ENCODE data around the gene PPP1R7. TPM values are rescaled to one million over a fixed set of nuclear protein-coding genes. Genes with fewer than 3 reads are reported as not detected.
"Not testable (repeated sequence)": the region's sequence is repeated elsewhere in the genome, so short reads cannot be mapped to it uniquely, and the experiment has no call there.

Gene PPP1R7
- total and polyA plus RNA-seq, 9 of the 15 experiments (the other 6 are each of a cell fraction or from before 2014, with no cell fraction given), result 37.5 to 75.0 (median 50.5) TPM

- TF ChIP-seq, protein P1, sequence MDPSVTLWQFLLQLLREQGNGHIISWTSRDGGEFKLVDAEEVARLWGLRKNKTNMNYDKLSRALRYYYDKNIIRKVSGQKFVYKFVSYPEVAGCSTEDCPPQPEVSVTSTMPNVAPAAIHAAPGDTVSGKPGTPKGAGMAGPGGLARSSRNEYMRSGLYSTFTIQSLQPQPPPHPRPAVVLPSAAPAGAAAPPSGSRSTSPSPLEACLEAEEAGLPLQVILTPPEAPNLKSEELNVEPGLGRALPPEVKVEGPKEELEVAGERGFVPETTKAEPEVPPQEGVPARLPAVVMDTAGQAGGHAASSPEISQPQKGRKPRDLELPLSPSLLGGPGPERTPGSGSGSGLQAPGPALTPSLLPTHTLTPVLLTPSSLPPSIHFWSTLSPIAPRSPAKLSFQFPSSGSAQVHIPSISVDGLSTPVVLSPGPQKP (CRISPR knock-in tag; IDR thresholded peaks at IDR 0.05), result no peak
- TF ChIP-seq UBTF (IDR thresholded peaks at IDR 0.05; ENCODE audit: borderline replicate concordance in 1 of 2, low read depth in 2 of 2, low read length in 2 of 2), result no peak
Observed at GRCh38 chr2:241195506-241196130, 45.4 kb downstream of the PPP1R7 start (continued).

GRCh38 chr2:241197246-241197645, 47.0 kb downstream of the PPP1R7 start:
- Histone ChIP-seq H3K4me1 (replicated peaks in 1 of 2; ENCODE audit: control insufficient read depth in 2 of 2, insufficient read depth in 2 of 2, low read length in 2 of 2) (peaks cover 0 to 28% of the 10 kb centered on the region in 2 experiments; a peak in 3 of 5 replicates), H3K27me3 (ENCODE audit: control insufficient read depth in 2 of 2, insufficient read depth in 2 of 2, low read length in 2 of 2) (peaks cover 0 to 15% of the 10 kb centered on the region in 2 experiments; a peak in 2 of 5 replicates)
- H3K79me2 ChIP-seq (ENCODE audit: control insufficient read depth, insufficient read depth, low read length); in situ Hi-C loops (cut with MboI); BruUV-seq (replicated peaks); intact Hi-C loops (cut with micrococcal nuclease); H3K9me3 ChIP-seq (replicated peaks; ENCODE audit: control insufficient read depth, insufficient read depth, low read depth, low read length); H4K20me1 ChIP-seq (replicated peaks; ENCODE audit: control insufficient read depth, insufficient read depth, low read length); CTCF ChIA-PET (ENCODE audit: low intra/inter-chr PET ratio); POLR2A ChIA-PET; H3K4me2 ChIP-seq (ENCODE audit: insufficient read depth, low read length); H2AFZ ChIP-seq (ENCODE audit: low read depth, low read length); FAIRE-seq; H3K36me3 ChIP-seq (ENCODE audit: control insufficient read depth, insufficient read depth, low read length); H3K9ac ChIP-seq (ENCODE audit: insufficient read depth in 1 of 2, low read depth in 2 of 2, low read length in 2 of 2); H3K9me1 ChIP-seq (ENCODE audit: control insufficient read depth, insufficient read depth, low read length); ATAC-seq; H3K4me3 ChIP-seq; DNase-seq (ENCODE audit: extremely low read depth in 1 of 4, low spot score in 3 of 4); H3K27ac ChIP-seq (ENCODE audit: extremely low read depth, low read depth, low read length): not testable (repeated sequence)
- WGBS (ENCODE audit: insufficient coverage, low coverage, missing lambda C conversion rate), result 17% methylated on average over 1 of the region's 14 CpGs

All from K562 (cell line).